Activated naive CD4-positive, alpha-beta T cell treated with Interleukin-2 at 50 U/mL for 16 hours (primary cell): ENCODE measurements around the gene COL7A1.
A peak's percentile ranks its signal among the peaks of the same experiment; 100 is the strongest.
"Not testable (repeated sequence)": the region's sequence is repeated elsewhere in the genome, so short reads cannot be mapped to it uniquely, and the experiment has no call there.

Source experiments
- DNase-seq: peaks from one replicate; pipeline ENCODE4 v3.0.0-alpha.2; 2020

COL7A1 gene

DNA sequence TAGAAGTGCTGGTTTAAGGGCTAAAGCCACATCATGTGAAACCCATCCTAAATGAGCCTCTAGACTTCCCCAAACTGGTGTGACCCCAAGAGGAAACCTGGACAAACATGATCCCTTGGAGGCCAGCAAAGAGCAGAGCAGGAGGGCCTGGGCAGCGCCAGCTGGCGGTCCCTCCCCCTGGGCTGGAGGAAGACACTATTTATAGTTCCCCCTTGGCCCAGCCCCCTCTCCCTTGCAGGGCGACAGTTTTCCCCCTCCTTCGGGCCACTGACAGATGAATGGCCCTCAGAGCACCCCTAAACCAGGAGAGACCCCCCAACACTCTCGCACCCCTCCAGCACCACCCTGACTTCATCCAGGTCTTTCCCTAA is 34.5 kb downstream of the COL7A1 start:
- no peak for DNase-seq

DNA sequence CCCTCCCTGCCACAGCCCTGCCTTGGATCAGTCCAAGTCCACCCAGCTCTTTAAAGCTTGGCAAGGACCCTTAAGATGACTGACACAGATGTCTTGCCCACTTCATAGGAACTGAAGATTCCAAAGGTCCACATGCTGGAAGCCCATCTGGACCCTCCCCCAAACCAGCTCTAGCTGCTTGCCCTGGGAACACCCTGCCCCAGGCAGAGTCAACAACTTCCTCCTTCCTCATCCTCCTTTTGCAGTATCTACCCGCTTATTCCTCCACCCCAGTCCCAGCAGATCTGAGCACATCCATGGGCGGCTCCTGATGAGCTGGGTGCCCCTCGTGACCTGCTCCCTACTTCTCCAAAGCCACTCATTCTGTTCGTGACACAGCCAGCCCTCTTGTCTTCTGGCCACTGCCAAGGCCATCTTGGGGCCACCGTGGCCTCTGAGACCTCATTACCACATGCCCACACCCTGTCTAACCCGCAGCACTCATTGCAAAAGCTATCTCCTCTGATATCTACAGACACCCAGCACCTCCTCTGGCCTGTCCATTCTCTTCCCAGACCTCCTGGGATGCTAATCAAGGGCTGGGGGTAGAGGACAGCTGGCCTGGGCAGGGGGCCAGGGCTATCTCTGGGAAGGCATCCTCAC is 36.5 kb downstream of the COL7A1 start:
- no peak for DNase-seq

DNA sequence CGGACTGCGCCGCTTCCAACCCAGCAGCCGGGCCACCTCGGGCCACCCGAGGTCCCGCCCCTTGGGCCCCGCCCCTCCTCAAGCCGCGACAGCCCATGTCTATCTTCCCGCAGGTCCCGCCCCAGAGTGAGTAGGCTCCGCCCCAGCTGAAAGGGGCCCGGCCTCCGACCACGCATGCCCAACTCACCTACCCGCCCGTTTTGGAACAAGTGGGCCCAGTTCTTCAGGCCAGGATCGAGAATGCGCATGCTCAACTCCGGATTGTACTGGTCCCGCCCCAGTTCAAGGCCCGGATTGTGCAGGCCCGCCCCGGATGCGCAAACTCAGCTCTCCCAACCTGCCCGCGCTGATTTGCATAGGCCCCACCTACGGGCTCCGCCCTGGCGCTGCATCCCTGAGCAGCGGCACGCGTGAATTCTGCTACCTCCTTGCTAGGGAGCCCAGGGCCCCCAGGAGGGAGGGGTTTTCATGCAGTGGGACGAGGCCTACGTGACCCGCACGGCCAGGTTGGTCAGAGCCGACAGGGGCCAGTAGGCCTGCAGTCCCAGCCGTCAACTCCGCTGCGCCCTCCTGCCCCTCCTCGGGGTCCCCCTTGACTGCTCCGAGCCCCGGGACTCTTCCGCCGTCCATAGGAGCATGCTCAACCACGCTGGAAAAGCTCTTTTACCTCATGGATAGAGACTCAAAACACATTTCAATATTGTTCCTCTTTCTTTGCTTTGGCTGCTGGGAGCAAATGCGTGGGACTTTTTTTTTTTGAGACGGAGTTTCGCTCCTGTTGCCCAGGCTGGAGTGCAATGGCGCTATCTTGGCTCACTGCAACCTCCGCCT is 38.1 kb downstream of the COL7A1 start, which contains the start of gene PFKFB4:
Gene PFKFB4 (minus strand): TSS at position 8 of the 831 bp plus-strand sequence. CDS start 26 bp downstream, outside the sequence.
- peak; percentile 99 for DNase-seq

DNA sequence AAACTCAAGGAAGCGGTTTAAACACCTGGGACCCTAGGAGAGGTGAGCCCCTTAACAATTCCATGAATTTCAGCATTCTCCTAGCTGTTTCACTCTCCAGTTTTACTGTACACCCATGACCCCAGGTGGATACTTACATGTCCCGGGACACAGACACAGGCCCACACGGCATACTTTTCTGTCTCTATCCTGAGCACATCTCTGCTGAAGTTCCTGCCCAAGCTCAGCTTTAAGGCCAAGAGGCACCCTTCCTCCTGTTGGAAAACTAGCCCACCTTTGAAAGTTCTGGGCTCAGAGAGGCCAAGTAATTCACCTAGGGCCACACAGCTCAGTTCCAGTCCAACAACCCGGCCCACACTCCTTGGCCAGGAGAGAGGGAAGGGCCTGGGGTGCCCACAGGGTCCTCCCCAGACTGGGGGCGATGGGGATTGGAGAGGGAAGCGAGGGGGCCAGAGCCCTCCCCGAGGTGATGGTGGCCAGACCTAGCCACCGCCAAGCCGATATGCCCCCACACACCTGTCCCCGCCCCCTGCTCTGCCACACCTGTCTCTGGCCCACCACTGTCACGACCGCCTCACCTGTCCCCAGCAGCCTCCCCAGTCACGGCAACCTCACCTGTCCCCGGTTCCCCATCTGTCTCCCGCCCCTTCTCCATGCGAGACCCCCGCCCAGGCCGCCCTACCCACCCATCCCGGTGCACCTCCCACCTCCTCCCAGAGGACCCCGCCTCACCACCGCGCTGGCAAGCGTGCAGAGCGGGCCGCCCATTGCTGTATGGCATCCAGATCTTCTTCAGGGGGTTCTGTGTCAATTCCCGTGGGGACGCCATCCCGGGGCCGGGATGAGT is 39.0 kb downstream of the COL7A1 start:
- no peak for DNase-seq

DNA sequence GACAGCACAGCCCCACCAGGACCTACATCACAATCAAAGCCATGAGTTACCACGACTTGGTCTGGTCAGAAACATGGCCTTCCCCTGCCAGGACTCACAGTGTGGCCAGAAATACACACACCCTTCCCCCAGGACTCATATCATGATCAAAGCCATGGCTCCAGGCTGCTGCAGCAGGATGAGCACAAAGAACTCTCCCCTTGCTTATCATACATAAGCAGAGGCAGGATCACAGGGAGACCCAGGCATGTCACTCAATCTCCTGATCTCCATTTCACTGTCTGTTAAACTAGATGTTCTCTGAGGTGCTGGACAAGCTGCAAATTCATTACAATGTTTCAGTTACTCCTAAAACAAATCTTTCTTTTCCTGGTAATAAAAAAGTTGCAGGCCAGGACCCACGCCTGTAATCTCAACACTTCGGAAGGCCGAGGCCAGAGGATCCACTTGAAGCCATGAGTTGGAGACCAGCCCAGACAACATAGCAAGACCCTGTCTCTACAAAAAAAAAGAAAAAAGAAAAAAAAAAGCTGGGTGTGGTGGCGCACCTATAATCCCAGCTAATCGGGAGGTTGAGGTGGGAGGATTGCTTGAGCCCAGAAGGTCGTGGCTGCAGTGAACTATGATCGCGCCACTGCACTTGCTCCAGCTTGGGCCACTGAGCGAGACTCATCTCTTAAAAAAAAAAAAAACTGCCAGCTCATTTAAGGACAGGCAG is 39.7 kb downstream of the COL7A1 start:
- no peak for DNase-seq

DNA sequence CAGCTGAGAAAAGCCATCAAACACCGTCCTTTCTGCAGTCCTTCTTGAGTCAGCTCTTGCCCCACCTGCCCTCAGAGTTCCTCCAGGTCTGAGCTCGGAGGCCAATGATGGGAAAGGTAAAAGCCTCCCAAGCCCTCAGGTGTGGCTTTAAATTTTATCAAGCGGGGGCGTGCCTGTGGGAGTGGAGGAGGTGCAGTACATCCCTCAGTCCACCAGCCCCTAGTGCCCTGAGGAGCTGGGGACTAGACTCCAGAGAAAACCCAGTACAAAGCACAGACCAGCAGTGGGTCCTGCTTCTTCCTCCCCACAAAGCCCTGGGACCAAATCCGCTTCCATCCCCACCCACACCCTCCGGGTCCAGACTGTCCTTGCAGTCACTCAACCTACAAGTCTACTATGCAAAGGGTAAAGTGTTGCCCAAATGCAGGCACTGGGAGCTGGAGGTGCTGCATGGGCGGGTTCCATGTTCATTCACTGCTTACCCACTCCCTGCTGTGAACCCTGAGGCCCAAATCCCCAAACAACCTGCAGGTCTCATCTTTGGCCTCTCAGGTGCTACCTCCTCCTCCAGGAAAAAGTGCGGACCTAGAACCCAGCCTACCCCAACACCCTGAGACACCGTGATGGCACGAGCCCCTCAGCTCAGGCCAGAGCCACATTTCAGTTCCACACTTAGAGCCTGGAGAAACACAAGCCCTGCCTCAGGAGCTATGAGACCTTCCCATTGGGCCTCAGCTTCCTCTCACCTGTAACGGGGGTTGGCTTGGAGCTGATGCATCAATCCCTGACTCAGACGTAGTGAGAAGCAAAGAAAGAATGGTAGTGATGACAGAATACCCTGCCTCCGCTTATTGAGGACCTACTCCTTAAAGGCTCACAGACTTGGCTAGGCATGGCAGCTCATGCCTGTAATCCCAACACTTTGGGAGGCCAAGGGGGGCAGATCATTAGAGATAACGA is 41.0 kb downstream of the COL7A1 start:
- no peak for DNase-seq

DNA sequence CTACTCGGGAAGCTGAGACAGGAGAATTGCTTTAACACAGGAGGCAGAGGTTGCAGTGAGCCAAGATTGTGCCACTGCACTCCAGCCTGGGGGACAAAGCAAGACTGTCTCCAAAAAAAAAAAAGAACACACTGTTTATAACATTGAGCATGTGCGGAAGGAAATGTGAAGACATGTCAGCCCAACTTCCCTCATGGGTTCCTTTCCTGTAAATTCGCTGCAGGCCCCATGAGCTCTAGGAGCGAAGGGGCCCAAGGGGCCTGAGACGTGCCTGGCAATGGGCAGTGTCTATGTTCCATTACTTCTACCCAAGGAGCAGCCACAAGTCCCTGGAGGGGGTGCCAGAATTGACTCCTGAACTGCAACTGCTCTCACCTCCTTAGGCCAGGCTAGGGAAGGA is 41.8 kb downstream of the COL7A1 start:
- DNase-seq, result no peak

DNA sequence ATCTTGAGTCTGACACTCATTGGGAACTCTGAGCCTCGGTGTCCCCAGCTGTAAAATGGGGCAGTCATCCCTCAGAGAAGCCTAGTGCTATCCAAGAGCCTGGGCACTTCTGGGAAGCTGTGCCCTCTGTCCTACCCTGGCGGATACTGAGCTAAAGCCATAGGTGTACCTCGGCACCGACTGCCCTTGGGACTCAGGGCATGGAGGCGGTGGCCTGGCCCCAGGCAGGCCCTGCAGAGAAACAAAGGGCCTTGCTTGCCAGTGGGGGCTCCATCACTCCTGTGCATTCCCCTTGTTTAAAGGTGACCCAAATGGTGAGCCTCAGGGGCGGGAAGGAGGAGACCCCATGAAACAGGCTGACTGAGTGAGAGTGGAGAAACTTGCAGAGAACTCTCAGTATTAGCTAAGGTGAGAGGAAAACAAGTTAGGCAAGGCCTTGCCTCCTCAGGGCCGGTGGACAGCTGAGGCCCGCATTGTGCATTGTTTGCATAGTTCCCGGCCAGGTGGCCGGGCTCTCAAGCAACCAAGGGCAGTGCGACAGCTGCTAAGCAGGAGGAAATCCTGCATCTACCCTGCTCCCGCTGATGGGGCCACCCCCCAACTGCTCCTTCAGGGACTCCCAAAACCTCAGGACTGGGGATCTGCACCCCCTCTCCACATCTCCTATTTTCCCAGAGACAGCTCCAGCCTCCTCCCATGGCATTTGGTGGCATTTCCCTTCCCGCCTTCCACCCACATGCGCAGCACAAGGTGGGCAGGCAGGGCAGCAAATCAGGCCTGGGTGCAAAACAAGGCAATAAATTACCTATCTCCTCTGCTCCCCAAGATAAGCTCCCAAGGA is 42.8 kb downstream of the COL7A1 start:
- DNase-seq, result no peak

DNA sequence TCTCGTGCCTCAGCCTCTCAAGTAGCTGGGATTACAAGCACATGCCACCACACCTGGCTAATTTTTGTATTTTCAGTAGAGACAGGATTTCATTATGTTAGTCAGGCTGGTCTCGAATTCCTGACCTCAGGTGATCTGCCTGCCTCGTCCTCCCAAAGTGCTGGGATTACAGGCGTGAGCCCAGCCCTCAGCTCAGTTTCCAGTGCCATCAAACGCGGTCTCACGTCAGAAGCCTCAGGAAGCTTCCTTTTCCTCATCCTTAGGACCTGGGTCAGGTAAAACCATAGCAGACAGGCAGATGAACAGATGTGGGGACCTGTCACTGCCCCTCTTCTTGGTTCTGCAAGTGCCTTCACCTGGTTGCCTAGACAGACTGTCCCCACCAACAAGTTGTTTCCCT is 43.5 kb downstream of the COL7A1 start:
- DNase-seq, result not testable (repeated sequence)

DNA sequence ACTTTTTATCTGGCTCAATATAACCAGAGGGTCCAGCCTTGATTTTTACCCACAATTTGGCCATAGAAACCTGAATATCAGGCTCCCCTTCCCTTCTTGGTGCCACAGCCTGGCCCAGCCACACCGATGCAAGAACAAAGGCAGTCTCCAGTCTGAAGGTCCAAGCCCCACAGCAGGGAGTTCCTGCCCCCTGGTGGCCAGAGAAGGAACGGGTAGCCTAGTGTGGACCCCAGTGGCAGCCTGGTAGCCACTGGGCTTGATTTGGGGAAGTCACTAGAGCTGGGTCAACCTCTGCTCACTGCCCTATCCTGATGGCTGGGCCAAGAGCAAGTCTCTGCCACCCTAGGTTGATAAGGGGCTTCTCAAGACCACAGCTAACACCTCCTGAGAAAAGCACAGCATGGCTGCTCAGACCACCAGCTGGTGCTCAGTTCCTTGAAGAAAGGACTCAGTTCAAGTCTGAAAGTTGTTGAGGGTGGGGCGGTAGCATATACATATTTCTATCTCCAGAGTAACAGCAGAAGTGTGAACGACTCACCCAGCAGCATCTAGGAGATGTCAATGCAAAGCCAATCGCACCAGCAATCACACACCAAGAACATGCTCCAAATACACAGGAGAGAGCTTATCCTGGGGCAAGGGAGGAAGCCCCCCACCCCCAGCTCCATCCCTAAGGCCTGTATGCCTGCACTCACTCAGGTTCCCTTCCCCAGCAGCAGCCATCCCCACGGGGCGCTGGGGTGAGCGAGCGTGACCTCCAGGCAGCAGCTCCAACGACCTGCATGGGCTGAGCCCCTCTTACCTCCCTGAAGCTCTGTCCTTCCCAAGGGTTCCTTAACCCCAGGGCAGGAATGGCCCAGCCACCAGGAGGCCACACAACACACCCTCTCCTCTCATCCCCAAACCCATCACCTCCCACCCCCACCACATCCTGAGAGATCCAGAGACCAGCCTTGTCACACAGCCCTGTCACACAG is 46.1 kb downstream of the COL7A1 start:
- DNase-seq, result peak; percentile 86

DNA sequence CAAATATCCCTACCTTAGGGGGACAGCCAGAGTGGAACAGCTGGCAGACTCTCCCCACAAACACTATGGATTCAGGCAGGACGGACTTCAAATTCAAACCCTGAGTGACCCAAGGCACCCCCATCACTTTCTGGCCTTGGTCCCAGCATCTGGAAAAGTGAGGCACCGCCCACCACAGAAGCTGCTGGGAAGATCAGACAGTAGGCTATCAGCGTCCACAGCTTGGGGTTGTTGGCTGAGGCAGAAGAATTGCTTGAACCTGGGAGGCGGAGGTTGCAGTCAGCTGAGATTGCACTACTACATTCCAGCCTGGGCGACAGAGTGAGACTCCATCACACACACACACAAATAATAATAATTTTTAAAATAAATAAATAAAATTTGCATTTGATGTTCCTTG is 47.0 kb downstream of the COL7A1 start:
- no peak for DNase-seq

DNA sequence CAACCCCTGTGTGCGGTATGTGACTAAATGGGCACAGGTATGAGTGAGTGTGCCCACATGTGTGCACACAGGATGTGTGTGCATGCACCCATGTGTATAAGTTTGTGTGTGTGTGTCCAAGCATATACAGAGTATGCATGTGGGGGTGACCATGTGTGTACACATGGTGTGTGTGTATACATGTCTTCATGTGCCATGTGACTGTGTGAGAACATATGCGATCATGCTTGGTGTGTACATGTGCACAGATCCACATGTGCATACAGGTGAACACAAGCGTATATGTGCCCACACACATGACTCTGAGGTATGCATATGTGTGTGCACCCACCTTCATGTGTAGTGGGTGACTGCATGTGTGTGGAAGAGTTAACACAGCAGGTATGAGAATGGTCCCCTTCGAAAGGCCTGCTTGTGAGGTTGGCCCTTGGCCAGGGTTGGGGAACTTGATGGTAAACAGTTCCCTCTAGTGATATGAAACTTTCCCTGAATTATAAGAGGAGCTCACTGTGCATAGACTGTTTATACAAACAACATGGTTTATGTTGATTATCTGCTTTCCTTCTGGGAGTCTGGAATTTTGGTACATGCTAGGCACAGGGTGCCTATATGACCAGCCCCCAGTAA is 48.8 kb downstream of the COL7A1 start:
- no peak for DNase-seq

DNA sequence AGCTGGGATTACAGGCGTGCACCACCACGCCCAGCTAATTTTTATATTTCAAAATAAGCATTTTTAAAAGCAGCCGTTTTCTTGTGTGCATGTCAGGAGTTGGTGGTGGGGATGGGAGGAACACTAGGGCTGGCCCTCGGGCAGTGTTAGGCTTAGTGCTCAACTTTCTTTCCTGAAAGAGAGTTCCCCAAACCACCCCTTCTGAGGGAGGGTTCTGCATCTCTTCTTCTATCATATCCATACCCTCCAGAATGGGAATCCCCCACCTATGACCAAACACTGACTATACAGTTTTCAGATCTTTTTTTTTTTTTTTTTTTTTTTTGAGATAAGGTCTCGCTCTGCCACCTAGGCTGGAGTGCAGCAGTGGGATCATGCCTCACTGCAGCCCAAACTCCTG is 51.0 kb downstream of the COL7A1 start:
- no peak for DNase-seq

DNA sequence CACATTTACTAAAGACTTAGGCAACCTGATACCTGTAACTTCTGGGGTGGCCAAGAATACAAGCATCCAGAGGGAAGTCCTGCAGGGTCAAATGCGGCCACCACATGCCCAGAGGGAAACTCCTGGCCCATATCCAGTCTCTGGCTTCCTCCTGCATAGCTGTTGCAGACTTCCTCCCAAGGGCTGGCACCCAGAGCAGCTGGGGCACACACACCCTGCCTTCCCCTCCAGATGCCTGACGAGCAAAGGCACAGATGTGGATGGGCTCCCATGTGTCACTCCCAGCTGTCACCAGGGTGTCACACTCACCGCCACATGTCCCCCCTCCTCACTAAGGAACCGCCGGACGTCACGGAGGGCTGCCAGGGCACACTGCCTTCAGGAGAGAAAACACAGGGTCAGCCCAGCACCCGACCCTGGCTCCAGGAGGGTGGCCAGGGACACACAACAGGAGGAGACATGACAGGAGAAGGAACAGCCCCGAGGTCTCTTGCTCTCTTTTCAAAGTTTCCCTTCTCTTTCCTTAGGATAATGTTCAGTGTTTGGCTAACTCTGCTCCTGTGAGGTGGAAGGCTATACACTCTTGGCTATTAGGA is 51.8 kb downstream of the COL7A1 start:
- DNase-seq, result no peak

DNA sequence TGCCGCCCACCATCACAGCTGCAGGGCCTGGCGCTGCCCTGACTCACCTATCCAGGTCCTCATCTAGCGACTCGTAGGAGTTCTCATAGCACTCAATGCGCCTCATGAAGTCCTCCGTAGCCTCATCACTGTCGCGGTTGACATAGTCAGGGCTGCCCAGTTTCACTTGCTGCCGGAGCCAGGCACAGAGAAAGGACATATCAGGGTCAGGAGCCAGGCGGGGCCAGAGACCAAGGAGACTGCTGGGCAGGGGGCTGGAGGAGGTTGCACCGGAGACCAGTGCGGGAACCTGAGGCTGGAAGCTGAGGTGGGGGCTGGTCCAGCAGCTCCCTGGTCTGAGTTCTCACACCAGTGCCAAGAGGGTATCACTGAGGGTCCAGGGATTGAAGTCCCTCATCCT is 56.7 kb downstream of the COL7A1 start:
- DNase-seq, result no peak

DNA sequence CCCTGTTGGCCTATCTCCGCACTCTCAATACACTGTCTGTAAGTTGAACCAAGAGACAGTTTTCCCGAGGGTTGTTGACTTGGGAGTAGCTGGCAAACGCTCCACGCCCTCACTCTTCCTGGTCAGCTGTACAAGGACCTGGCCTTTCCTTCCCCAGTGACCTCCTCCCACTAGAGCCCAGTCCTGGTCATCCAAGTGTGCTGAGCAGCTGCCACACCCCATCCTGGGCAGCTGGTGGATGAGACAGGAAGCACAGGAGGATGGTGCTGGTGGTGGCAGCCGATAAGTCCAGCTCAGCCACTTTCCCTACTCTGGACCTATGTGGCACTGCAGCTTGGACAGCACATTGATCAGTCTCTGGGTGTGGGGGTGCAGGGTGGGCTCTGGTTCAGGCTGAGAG is 58.3 kb downstream of the COL7A1 start:
- DNase-seq, result no peak

DNA sequence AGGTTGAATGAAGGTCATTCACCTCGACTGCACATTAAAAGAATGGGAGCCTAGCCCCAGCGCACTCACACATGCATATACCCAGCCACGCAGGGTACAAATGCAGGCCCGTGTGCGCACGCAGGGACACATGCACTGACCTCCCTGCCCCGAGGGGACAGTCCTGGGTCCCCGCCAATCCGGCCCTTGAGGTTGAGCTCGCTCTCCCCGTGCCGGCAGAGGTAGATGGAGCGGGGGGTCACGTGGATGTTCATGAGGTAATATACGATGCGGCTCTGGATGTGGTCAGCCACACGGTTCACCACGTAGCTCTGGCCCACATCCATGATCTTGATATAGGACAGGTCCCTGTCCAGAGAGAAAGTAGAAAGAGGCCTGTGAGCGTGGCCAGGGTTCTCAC is 59.0 kb downstream of the COL7A1 start:
- DNase-seq, result no peak

DNA sequence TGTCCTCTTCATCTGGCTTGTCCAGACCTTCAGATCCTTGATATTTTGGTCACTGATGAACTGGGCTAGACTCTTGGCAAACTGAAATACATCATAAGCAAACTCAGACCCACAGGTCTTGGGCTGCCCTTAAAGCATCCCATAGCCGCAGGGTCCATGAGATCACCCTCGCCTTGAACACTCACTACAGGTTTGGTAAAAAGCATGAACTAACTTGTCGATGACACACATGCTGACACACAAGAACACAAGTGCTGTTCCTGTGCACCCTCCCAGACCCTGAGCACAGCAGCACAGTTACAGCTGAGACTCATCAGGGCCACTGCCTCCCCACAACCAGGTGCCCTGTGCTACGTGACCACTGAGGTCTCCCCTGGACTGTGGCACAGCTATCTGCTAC is 59.6 kb downstream of the COL7A1 start:
- no peak for DNase-seq

DNA sequence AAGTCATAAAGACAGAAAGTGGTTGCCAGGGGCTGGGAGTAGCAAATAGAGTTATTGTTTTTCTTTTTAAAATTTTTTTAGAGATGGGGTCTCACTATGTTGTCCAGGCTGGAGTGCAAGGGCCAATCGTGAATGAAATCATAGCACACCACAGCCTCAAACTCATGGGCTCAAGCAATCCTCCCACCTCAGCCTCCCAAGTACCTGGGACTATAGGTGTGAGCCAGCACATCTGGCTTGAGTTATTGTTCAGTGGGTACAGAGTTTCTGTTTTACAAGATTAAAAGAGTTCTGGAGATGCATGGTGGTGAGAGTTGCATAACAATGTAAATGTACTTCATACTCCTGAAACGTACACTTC is 62.2 kb downstream of the COL7A1 start:
- DNase-seq, result no peak
